GM19239 (cell line): ENCODE data around the gene PRIMPOL.
"Not testable (repeated sequence)": the region's sequence is repeated elsewhere in the genome, so short reads cannot be mapped to it uniquely, and the experiment has no call there.

Experiments used
- DNase-seq: peaks from one replicate; pipeline ENCODE4 v3.0.0; 2011; ENCODE audit warnings: low spot score; ENCODE audit not compliant: insufficient read length
- FAIRE-seq: peaks from 2 replicates; lab custom pipeline; 2011; peaks lifted over from hg19 to GRCh38; lab: Jason Lieb, UNC

The PRIMPOL gene

GRCh38 chr4:184636144-184636543, 13.4 kb upstream of the PRIMPOL start:
- FAIRE-seq (no peak), DNase-seq (no peak)

GRCh38 chr4:184636897-184637296, 12.6 kb upstream of the PRIMPOL start:
- FAIRE-seq (no peak), DNase-seq (no peak)

GRCh38 chr4:184641022-184641421, 8.5 kb upstream of the PRIMPOL start:
- peak; percentile 84 for FAIRE-seq
- DNase-seq, result no peak

GRCh38 chr4:184641451-184641850, 8.1 kb upstream of the PRIMPOL start:
- DNase-seq (no peak), FAIRE-seq (no peak)

- peak; percentile 44 for FAIRE-seq
- no peak for DNase-seq
Observed at GRCh38 chr4:184643731-184644130, 5.8 kb upstream of the PRIMPOL start.

- no peak for DNase-seq
- FAIRE-seq, result peak; percentile 8
Observed at GRCh38 chr4:184644553-184645307, 4.8 kb upstream of the PRIMPOL start.

GRCh38 chr4:184645904-184646610, 3.5 kb upstream of the PRIMPOL start:
- FAIRE-seq (no peak), DNase-seq (no peak)

- FAIRE-seq, result no peak
Observed at GRCh38 chr4:184647266-184648053, 2.1 kb upstream of the PRIMPOL start.

GRCh38 chr4:184648054-184648312, 1.6 kb upstream of the PRIMPOL start:
- peak; percentile 54 for FAIRE-seq
- no peak for DNase-seq

More at GRCh38 chr4:184647266-184648053, 2.1 kb upstream of the PRIMPOL start:
- DNase-seq, result no peak

GRCh38 chr4:184648313-184649025, 1.1 kb upstream of the PRIMPOL start:
- FAIRE-seq (peak; percentile 67), DNase-seq (no peak)

GRCh38 chr4:184649971-184650855, 675 bp downstream of the PRIMPOL start:
- peak; percentile 64 for FAIRE-seq
- no peak for DNase-seq

GRCh38 chr4:184651899-184652298, 2.4 kb downstream of the PRIMPOL start:
- no peak for FAIRE-seq
- no peak for DNase-seq

GRCh38 chr4:184652681-184653080, 3.1 kb downstream of the PRIMPOL start:
- DNase-seq, FAIRE-seq: not testable (repeated sequence)

- DNase-seq (no peak), FAIRE-seq (no peak)
Observed at GRCh38 chr4:184653650-184654049, 4.1 kb downstream of the PRIMPOL start.

GRCh38 chr4:184655889-184656869, 6.6 kb downstream of the PRIMPOL start:
- FAIRE-seq (peak; percentile 61), DNase-seq (no peak)

GRCh38 chr4:184657144-184657543, 7.6 kb downstream of the PRIMPOL start:
- DNase-seq (no peak), FAIRE-seq (no peak)

GRCh38 chr4:184657820-184658219, 8.3 kb downstream of the PRIMPOL start:
- FAIRE-seq, DNase-seq: not testable (repeated sequence)

GRCh38 chr4:184660978-184661377, 11.4 kb downstream of the PRIMPOL start:
- DNase-seq (no peak), FAIRE-seq (no peak)
